Dermis blood vessel endothelial cell (primary cell): ENCODE measurements around the gene MORN1. TPM values are rescaled to one million over a fixed set of nuclear protein-coding genes. Genes with fewer than 3 reads are reported as not detected.

Experiments used
- DNase-seq: peaks from one replicate; pipeline ENCODE4 v3.0.0; 2010
- total RNA-seq: library from RNA; depleted of rRNA; stranded (reverse); fragments of >200 nt; gene quantifications from 2 replicates; pipeline ENCODE4 v1.2.3, GENCODE V29; 2014

MORN1 gene
- total RNA-seq, 1 donor from 2014 or later = 7.7 TPM

DNA sequence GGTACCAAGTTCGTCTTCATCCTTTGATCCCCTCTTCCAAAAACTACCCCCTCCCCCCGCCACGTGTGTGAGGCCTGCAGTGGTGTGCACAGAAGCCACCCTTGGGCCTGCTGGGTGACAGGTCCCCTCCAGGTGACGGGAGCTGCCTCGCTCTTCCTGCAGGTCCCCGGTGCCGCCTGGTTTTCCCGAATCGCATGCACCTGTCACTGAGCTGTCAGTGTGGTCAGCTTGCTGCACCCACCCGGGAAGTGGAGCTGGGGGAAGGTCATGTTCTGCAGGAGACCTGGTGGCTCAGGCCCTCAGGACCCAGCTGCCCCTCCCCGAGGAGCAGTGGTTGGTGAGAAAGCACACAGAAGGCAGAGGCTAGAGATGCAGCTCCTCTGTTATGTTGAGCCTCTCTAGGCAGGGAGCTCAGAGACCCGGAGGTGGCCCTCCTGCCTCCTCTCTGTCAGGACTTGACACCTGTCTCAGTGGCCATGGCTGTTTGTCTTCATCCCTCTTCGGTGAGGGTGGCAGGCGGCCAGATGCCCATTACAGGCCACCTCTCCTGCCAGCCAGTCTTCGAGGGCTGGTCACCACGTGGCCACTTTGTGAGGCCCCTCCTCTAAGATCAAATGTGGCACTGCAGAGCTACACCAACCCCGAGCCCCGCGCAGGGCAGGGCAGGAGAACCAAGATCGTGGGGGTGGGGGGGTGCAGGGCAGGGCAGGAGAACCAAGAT, 102.4 kb downstream of the MORN1 start:
- DNase-seq = no peak

GRCh38 chr1:2288311-2288710, 103.0 kb downstream of the MORN1 start:
- DNase-seq = no peak

DNA sequence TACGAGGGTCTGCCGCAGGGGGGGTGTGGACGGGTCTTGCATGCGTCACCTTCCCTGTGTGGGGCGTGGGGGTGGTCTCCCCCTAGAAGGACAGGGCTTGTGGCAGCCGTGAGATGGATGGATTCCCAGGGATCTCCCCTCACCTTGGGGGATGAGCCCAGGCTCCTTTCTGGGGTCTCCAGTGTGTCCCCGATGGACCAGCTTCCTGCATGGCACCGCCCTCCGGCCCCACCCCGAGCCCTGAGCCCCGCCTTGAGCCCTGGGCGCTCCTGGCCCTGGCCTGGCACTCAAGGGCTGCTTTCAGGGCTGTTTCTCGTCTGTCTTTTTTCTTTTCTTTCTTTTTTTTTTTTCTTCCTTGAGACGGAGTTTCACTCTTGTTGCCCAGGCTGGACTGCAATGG, 103.7 kb downstream of the MORN1 start:
- no peak for DNase-seq

- DNase-seq = no peak
These were observed 104.4 kb downstream of the MORN1 start for GRCh38 chr1:2286923-2287322.

GRCh38 chr1:2284932-2285331, 106.4 kb downstream of the MORN1 start:
- DNase-seq = no peak

DNA sequence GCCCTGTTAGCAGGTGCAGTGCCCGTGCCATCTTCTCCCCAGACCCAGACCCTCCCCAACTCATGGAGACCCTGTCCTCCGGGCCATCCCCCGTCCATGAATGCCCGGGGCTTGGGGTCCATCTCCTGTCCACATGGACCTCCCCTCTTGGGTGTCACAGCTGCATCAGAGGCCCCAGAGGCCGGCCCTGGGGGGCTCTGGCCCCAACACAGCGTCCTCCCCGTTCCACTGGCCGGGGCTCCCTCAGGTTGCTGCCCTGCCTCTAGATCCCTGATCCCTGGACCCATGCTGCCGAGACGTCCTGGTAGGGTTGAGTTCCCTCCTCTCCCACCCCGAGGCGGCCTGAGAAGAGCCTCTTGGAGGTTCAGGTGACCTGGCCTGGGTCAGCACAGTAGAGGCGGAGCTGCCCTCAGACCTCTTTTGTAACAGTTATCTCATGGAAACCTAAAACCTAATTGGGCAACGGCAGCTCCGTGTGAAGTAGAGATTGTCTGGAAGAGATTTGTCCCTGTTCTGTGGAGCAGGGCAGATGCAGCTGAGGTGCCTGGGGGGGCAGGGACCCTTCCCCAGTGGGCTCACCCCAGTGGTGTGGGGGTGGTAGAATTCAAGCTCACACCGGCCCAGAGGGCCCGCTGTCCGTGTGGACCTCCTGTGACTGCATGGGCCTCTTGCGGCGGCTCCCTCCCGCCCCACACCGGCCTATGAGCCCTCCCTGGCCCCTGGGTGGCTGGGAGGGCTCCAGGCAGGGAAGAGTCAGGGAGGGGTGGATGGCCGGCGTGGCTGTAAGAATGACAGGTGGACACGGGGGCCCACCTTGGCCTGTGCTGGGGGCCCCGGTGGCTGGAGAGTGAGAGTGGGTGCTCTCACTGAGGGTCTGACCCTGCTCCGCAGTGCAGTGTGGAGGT, 107.1 kb downstream of the MORN1 start:
- DNase-seq = no peak

DNA sequence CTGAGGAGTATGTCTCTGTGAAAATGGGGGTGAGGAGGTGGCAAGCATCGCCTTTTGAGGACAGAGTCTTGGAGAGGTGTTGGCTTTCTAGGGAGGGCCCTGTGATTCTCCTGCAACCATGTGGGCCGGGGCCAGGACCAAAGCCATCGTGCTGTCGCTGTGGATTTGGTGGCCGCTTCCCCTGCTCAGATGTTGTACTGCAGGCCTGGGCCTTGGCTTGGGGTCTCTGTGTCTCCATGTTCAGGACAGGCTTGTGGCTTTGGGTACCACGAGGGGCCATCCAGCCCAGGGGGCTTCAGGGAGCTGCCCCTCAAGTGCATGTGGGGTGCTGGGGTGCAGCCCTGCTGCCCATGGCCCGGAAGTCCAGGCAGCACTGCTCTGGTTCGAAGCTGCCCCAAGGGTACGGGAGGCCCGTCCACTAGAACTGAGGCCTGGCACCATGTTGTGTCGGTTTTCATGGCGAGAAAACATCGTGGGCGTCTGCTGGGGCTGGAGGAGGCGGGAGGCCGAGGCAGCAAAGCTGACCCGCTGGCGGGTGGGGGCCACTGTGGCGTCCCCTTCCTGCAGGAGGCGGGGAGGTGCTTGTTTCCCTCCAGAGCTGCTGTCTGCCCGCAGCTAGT, 107.9 kb downstream of the MORN1 start:
- no peak for DNase-seq

DNA sequence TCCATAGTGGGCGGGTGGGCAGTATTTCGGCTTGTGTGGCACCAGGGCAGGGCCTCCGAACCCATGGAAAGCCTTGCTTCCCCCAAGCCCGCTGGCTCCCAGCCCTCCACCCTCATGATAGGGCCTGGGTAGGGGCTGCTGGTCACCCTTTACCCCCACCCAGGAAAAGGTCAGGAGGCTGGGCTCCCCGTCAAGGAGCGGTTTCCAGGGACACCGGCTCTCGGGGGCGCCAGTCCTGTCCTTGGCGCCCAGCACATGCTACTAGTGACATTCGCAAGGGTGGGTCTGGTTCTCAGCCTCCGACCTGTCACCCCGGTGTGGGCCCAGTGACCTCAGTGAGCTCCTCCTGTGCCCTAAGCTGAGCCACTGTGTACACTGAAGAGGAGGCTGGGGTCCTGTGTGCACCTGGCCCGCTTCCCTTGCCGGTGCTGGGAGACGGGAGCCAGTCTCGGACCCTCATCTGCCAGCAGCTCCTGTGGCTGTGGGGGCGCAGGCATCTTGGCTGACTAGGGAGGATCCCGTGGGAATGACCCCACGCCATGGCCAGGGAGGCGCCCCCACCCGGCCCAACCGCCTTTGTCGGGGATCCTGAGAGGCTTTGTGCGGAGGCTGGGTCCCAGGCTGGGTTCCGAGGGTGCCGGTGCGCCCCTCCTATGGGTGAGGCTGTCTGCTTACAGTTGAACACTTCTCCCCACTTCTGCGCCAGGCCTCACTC, 108.6 kb downstream of the MORN1 start:
- no peak for DNase-seq

GRCh38 chr1:2279817-2280216, 111.5 kb downstream of the MORN1 start:
- no peak for DNase-seq

DNA sequence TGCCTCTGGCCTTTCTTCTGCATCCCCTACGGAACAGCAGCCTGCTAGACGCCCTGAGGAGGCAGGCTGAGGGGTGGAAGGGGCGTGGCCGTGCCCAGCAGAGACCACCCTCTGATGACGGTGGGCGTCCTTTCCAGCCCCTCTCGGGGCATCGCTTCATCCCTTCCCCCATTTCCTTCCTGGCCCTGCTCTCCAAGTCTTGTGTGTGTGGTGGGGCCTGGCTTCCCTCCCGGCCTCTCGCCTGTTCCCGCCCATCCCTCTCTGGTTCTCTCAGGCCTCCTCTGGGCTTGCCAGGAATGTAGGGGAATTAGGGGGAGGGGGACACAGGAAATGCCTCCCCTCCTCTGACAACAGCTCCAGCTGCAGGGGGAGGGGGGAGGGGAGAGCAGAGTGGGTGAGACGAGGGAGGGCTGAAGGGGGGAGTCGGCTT, 112.1 kb downstream of the MORN1 start:
- peak; percentile 94 for DNase-seq

DNA sequence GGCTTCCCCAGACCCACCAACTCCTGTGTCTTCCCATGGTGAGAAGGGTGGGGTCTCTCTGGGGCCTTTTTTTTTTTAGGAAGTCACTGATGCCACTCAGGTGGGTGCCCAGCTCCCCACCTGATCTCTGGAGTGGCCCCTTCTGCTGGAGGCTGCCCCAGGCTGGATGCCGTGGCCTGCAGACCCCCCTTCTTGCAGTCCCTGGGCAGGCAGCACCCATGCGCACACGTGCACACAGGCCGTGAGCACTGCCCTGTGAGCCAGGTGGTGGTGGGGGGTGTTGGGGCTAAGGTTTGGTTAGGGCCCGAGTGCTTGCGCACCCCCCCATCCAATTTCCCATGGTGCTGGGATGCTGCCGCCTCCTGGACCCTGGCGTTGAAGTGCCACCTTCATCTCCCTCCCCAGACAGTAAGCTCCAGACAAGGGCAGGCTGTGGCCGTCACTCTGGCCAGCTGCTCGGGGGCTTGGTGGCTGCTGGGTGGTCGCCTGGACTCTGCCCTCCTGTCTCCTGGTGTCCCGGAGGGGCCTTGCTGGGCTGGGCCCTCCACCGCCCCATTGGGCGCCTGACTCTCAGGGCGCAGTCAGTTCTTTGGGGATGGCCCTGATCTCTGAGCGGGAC, 112.7 kb downstream of the MORN1 start:
- DNase-seq = no peak

DNA sequence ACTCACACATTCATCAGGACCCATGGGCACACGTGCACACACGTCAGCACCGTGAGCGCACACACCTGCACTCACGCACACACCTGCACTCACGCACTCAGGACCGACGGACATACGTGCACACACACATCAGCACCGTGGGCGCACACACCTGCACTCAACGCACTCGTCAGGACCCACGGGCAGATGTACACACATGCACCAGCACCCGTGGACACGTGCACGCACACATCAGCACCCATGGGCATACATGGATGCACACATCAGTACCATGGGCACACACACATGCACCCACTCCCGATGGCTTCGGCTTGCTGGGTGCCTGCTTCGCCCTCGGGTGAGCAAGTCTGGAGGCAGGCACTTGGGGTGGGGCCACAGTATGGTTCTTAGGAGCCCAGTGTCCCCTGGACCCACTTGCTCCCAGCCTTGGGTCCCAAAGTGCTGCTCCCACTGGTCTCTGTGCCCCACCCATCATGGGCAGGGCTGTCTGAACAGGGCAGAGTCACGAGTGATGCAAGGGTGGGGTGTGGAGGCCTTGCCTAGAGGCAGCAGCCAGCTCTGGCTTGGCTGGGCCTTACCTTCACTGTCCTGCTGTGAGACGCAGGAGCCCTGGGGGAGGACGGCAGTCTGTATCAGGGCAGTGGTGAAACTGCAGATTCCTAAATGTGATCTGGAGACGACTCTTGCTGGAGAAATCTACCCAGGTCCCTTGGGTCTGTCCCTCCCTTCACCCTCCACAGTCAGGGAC, 113.4 kb downstream of the MORN1 start:
- no peak for DNase-seq

- DNase-seq = peak; percentile 42
These were observed 114.4 kb downstream of the MORN1 start for GRCh38 chr1:2276803-2277580.

DNA sequence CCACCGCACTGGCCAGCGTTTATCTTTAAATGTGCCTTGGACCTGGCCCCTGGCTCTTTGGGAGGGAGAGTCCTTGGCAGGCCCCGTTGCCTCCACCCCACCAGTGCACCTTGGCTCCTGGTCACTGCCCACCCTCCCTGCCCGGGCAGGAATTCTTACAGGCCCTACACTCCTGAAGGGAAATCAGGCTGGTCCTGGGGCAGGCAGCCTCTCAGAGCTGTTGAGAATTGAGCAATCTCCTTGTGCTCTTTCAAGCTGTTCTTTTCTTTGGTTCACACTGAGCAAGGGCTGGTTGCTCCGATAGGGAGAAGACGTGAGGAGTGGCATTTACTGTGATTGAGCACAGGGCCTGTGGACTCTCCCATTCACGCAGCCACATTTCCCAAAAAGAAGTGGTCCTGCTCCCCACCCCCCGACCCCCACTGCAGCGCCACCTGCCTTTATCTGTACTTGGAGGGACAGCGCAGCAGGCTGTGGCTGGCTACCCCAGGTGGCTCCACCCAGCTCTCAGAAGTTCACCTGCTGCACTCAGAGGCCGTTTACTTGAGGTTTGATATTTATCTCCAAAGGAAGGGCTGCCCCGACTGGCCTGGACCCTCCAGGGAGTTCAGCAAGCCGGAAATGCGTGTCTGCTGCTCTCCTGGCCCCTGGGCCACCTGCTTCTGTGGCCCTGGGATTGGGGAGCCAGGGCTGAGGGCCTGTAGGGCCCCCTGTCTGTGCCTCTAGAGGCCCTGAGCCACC, 115.4 kb downstream of the MORN1 start:
- DNase-seq = no peak

DNA sequence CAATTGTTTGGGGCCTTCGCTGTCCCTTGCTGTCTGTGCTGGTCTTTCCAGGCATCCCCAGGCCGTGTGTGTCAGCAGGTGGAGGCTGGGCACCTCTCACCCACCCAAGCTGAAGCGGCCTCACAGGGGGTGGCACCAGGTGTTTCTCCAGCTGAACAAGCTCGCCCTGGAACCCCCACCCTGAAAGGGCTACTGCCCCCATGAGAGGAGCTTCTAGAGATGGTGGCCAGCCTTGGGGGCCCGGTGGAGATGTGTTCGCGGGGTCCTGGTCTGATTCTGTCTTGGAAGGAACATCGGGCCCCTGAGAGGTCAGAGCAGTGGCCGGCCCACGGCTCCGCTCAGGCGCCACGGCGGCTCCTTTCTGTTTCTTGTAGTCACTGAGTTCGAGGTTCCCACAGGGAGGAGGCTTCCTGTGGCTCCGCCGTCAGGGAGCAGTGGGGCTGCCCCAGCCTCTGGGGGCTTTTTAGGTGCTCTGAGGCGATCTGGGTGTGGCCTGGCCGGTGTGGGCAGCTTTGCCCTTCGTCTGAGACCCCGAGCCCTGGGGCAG, 116.4 kb downstream of the MORN1 start:
- DNase-seq = no peak

- no peak for DNase-seq
These were observed 117.0 kb downstream of the MORN1 start for GRCh38 chr1:2274231-2274928.

- DNase-seq = no peak
These were observed 117.8 kb downstream of the MORN1 start for GRCh38 chr1:2273401-2274090.

GRCh38 chr1:2272686-2273400, 118.5 kb downstream of the MORN1 start:
- no peak for DNase-seq
